Neuronal stem cell (in vitro differentiated cells): ENCODE results near the gene MYO16.

Source experiments
- DNase-seq: peaks from one replicate; pipeline ENCODE4 v3.0.0-alpha.2; 2013; ENCODE audit warnings: low spot score
- H2AFZ ChIP-seq: one replicate; pipeline ENCODE4 v1.6.1; 2013; ENCODE audit warnings: mild to moderate bottlenecking, low read length, inconsistent platforms
- H2AK5ac ChIP-seq: 2 replicates; pipeline ENCODE4 v1.6.1; 2013; ENCODE audit warnings: low read depth, mild to moderate bottlenecking, inconsistent platforms, low read length, moderate library complexity, mixed read lengths
- H2BK120ac ChIP-seq: 2 replicates; pipeline ENCODE4 v1.6.1; 2013; ENCODE audit warnings: low read depth, mild to moderate bottlenecking, inconsistent platforms, low read length, moderate library complexity, mixed read lengths
- H2BK12ac ChIP-seq: one replicate; pipeline ENCODE4 v1.6.1; 2013; ENCODE audit warnings: low read length, inconsistent platforms
- H2BK15ac ChIP-seq: 2 replicates; pipeline ENCODE4 v1.6.1; 2013; ENCODE audit warnings: mild to moderate bottlenecking, low read length, inconsistent platforms, mixed read lengths
- H2BK5ac ChIP-seq: one replicate; pipeline ENCODE4 v1.6.1; 2013; ENCODE audit warnings: inconsistent platforms, mild to moderate bottlenecking, low read length, moderate library complexity
- H3K14ac ChIP-seq: one replicate; pipeline ENCODE4 v1.6.1; 2013; ENCODE audit warnings: low read length, inconsistent platforms
- H3K18ac ChIP-seq: 2 replicates; pipeline ENCODE4 v1.6.1; 2013; ENCODE audit warnings: low read length, inconsistent platforms
- H3K23ac ChIP-seq: 2 replicates; pipeline ENCODE4 v1.6.1; 2013; ENCODE audit warnings: low read depth, mild to moderate bottlenecking, mixed read lengths, low read length, inconsistent platforms; ENCODE audit not compliant: poor library complexity
- H3K27ac ChIP-seq: replicated peaks from 3 replicates; pipeline ENCODE4 v1.5.1; 2013; ENCODE audit warnings: low read length, inconsistent platforms
- H3K27me3 ChIP-seq, 3 experiments: 2 replicates each; pipeline ENCODE4 v1.6.1; 2013; ENCODE audit warnings: low read length in 3 of 3, mild to moderate bottlenecking in 2 of 3, inconsistent platforms in 1 of 3, low read depth in 1 of 3, mixed read lengths in 1 of 3, moderate library complexity in 1 of 3; ENCODE audit not compliant: control insufficient read depth in 3 of 3, insufficient read depth in 3 of 3
- H3K36me3 ChIP-seq, 2 donors: replicated peaks in 1 of 2; 2 replicates each; pipeline ENCODE4 v1.6.1; 2013; ENCODE audit warnings: low read length in 2 of 2; ENCODE audit not compliant: control insufficient read depth in 2 of 2, insufficient read depth in 2 of 2
- H3K4ac ChIP-seq: 2 replicates; pipeline ENCODE4 v1.6.1; 2013; ENCODE audit warnings: inconsistent platforms, mild to moderate bottlenecking, low read length, moderate library complexity
- H3K4me1 ChIP-seq, 2 donors: 1 replicate in 1 of 2; 2 replicates in 1 of 2; pipeline ENCODE4 v1.6.1; 2013; ENCODE audit warnings: low read length in 2 of 2, low read depth in 1 of 2; ENCODE audit not compliant: control insufficient read depth in 2 of 2, insufficient read depth in 1 of 2
- H3K4me2 ChIP-seq: one replicate; pipeline ENCODE4 v1.6.1; 2013; ENCODE audit warnings: mild to moderate bottlenecking, low read length, inconsistent platforms; ENCODE audit not compliant: insufficient read depth, poor library complexity, severe bottlenecking
- H3K4me3 ChIP-seq, 2 donors: 2 replicates each; pipeline ENCODE4 v1.5.1; 2013; ENCODE audit warnings: low read length in 2 of 2, mild to moderate bottlenecking in 2 of 2, inconsistent platforms in 1 of 2, moderate library complexity in 1 of 2
- H3K79me1 ChIP-seq: one replicate; pipeline ENCODE4 v1.6.1; 2013; ENCODE audit warnings: low read depth, mild to moderate bottlenecking, inconsistent platforms, low read length, moderate library complexity
- H3K9ac ChIP-seq: one replicate; pipeline ENCODE4 v1.6.1; 2013; ENCODE audit warnings: mild to moderate bottlenecking, low read depth, low read length, inconsistent platforms; ENCODE audit not compliant: poor library complexity
- H3K9me3 ChIP-seq, 2 donors: replicated peaks in 1 of 2; 2 replicates each; pipeline versions ENCODE3 to v1.6.1; 2013; ENCODE audit warnings: low read length in 2 of 2, mild to moderate bottlenecking in 2 of 2, inconsistent platforms in 1 of 2, low read depth in 1 of 2, mixed read lengths in 1 of 2, moderate library complexity in 1 of 2; ENCODE audit not compliant: control insufficient read depth in 2 of 2, insufficient read depth in 1 of 2
- H4K8ac ChIP-seq: one replicate; pipeline ENCODE4 v1.6.1; 2013; ENCODE audit warnings: low read depth, mild to moderate bottlenecking, inconsistent platforms, low read length, moderate library complexity
- H4K91ac ChIP-seq: one replicate; pipeline ENCODE4 v1.6.1; 2013; ENCODE audit warnings: low read length, low read depth, mild to moderate bottlenecking, inconsistent platforms; ENCODE audit not compliant: poor library complexity
- WGBS, 2 donors: extraction: QIAGEN DNeasy Blood & Tissue Kit; methylation state at CpG; one replicate each; pipeline ENCODE4 v1.1.7; 2013; ENCODE audit warnings: missing lambda C conversion rate in 2 of 2, mixed read lengths in 1 of 2; ENCODE audit not compliant: insufficient read length in 2 of 2, insufficient replicate concordance in 1 of 2; ENCODE audit errors: extremely low coverage in 2 of 2; 5-methylcytosine and 5-hydroxymethylcytosine counted together

The MYO16 gene

GRCh38 chr13:108624108-108624507 is 5.3 kb upstream of the MYO16 start:
- no peak overlapping the region for H4K91ac ChIP-seq
- peaks cover 0 to 5% of the 10 kb centered on the region in 2 donors for H3K9me3 ChIP-seq
- no peaks in the 10 kb centered on the region for H3K36me3 ChIP-seq
- no peak overlapping the region for H3K4me3 ChIP-seq
- H3K4ac ChIP-seq, result no peak overlapping the region
- H2BK15ac ChIP-seq, result no peak overlapping the region
- no peak for DNase-seq
- no peak overlapping the region for H3K4me2 ChIP-seq
- H2BK12ac ChIP-seq, result no peak overlapping the region
- no peak overlapping the region for H2AK5ac ChIP-seq
- no peak overlapping the region for H3K9ac ChIP-seq
- no peaks in the 10 kb centered on the region for H3K27me3 ChIP-seq
- peaks cover under 1 to 2% of the 10 kb centered on the region in 2 donors for H3K4me1 ChIP-seq
- no peak overlapping the region for H2BK120ac ChIP-seq
- H3K23ac ChIP-seq, result no peak overlapping the region
- H3K14ac ChIP-seq, result no peak overlapping the region
- no peak overlapping the region for H4K8ac ChIP-seq
- WGBS, 2 donors, result no CpG with 5 or more reads among the region's 3 CpGs
- no peak overlapping the region for H2AFZ ChIP-seq
- no peak overlapping the region for H3K18ac ChIP-seq
- H2BK5ac ChIP-seq, result no peak overlapping the region
- no peaks in the 10 kb centered on the region for H3K79me1 ChIP-seq
- H3K27ac ChIP-seq, result no peak overlapping the region

GRCh38 chr13:108624979-108625378 is 4.4 kb upstream of the MYO16 start:
- Histone ChIP-seq H3K23ac (no peak overlapping the region), H2AFZ (no peak overlapping the region), H2BK120ac (no peak overlapping the region), H4K91ac (no peak overlapping the region), H3K4ac (no peak overlapping the region), H2BK15ac (no peak overlapping the region), H3K4me3 (no peak overlapping the region), H3K4me1 (peaks cover 4 to 5% of the 10 kb centered on the region in 2 donors), H2AK5ac (no peak overlapping the region), H3K4me2 (no peak overlapping the region), H3K9ac (no peak overlapping the region), H2BK12ac (no peak overlapping the region), H2BK5ac (no peak overlapping the region), H4K8ac (no peak overlapping the region), H3K27ac (no peak overlapping the region), H3K14ac (no peak overlapping the region), H3K18ac (no peak overlapping the region), H3K9me3 (peaks cover 0 to 5% of the 10 kb centered on the region in 2 donors), H3K27me3 (no peaks in the 10 kb centered on the region), H3K36me3 (no peaks in the 10 kb centered on the region), H3K79me1 (no peaks in the 10 kb centered on the region)
- WGBS, 2 donors, result no CpG with 5 or more reads among the region's 4 CpGs
- no peak for DNase-seq

GRCh38 chr13:108629988-108630387 is 577 bp downstream of the MYO16 start:
- H3K4me1 ChIP-seq, result peaks cover 3 to 4% of the 10 kb centered on the region in 2 donors
- no peak overlapping the region for H3K9ac ChIP-seq
- no peak overlapping the region for H2BK5ac ChIP-seq

GRCh38 chr13:108632649-108633167 is 3.3 kb downstream of the MYO16 start:
- Histone ChIP-seq H2BK5ac (no peak overlapping the region), H3K14ac (no peak overlapping the region), H3K36me3 (no peaks in the 10 kb centered on the region), H3K9me3 (no peaks in the 10 kb centered on the region), H3K4ac (no peak overlapping the region), H3K79me1 (no peaks in the 10 kb centered on the region), H2BK120ac (no peak overlapping the region), H4K8ac (no peak overlapping the region), H3K4me1 (peaks cover 3 to 4% of the 10 kb centered on the region in 2 donors), H3K9ac (no peak overlapping the region), H2BK15ac (no peak overlapping the region), H3K27ac (no peak overlapping the region), H3K4me2 (no peak overlapping the region), H3K27me3 (peaks cover 0 to 2% (median 0%) of the 10 kb centered on the region in 3 experiments), H3K4me3 (no peak overlapping the region), H2AK5ac (no peak overlapping the region), H4K91ac (no peak overlapping the region), H3K23ac (no peak overlapping the region), H2BK12ac (no peak overlapping the region), H3K18ac (no peak overlapping the region), H2AFZ (no peak overlapping the region)
- DNase-seq, result no peak
- WGBS, 2 donors, result no CpG with 5 or more reads among the region's 5 CpGs

More at GRCh38 chr13:108629988-108630387, 577 bp downstream of the MYO16 start:
- Histone ChIP-seq H2BK15ac (no peak overlapping the region), H3K23ac (no peak overlapping the region), H4K8ac (no peak overlapping the region), H2AK5ac (no peak overlapping the region), H2BK120ac (no peak overlapping the region), H3K9me3 (peaks cover 0 to 5% of the 10 kb centered on the region in 2 donors), H3K14ac (no peak overlapping the region), H3K36me3 (no peaks in the 10 kb centered on the region), H2AFZ (no peak overlapping the region), H3K18ac (no peak overlapping the region), H3K4me3 (no peak overlapping the region), H3K4me2 (no peak overlapping the region), H3K4ac (no peak overlapping the region), H2BK12ac (no peak overlapping the region), H3K79me1 (no peaks in the 10 kb centered on the region), H3K27ac (no peak overlapping the region), H3K27me3 (peaks cover 0 to 2% (median 0%) of the 10 kb centered on the region in 3 experiments), H4K91ac (no peak overlapping the region)
- whole genome bisulfite sequencing, 2 donors, result no CpG with 5 or more reads among the region's 1 CpG
- DNase-seq, result no peak
